Stimulated activated CD8-positive, alpha-beta memory T cell treated with anti-CD3 and anti-CD28 coated beads, Interleukin-15, amount 100 ng/mL, for 4 hours (primary cell): Measurements from ENCODE around the gene CDH23.

Source experiments
- DNase-seq, 2 donors: peaks; one replicate each; pipeline ENCODE4 v3.0.0-alpha.2; 2020; ENCODE audit warnings: low read depth in 2 of 2

The CDH23 gene

DNA sequence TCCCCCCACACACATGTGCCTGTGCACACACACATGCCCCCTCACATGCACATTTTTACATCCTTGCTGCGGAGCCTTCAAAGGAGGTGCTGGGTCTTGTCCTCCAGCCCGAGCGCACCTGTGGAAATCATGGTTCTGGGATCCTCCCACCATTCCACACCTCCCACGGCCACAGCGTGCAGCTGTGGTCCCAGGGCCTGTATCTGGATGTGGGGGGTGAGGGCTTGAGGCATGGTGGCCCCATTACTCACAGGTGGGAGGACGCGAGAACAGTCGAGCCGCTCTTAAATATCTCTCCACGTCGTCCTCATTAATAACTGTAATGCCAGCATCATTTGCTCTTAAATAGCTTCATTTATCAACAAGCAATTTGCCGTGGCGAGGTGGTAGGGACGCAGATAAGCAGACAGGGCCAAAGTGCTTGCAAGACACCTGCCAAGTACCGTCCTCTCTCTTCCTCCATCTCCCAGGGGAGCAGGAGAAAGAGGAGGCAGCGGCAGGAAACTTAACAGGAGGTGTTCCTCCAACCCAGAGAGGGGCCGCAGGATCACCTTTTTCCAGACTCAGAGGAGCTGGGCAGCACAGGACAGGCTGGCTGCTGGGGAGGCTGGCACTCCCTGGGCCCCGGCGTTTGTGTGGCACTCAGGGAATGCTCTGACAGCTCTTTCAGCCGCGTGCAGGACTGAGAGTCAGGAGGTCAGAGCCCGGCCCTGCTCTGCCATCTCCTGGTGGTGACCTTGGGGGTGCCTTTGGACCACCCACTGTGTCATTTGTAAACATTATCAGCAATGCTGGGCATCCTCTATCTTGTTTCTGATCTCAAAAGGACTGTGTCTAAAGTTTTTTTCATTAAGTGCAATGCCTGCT, 87.4 kb downstream of the CDH23 start:
- no peak for DNase-seq

DNA sequence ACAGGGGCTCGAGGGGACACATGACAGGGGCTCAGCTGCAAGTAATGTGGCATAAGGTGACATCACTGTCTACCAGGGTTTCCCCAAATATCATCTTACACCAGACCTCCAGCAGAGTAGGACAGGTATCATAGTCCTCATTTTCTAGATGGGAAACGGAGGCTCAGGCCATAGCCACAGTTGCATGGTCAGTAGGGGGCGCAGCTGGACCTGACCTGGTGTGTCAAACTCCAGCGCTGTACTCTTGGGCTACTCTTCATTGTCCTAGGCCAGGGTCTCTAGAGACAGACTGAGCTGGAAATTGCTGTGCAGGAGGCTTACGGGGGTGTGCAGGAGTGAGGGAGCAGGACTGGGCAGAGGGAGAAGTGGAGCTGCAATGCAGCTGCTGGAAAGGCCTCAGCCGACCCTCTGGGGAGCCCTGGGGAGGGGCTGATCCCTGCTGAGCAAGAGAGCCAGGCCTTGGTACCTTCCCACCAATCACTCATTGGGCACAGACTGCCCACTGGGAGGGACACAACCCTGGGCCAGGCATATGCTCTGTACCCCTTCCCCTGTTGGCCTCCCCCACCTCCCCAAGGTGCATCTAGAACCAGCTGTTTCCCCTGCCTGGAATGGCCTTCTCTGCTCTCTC, 89.9 kb downstream of the CDH23 start:
- no peak for DNase-seq

GRCh38 chr10:71487726-71488125, 91.0 kb downstream of the CDH23 start:
- DNase-seq, result no peak

- no peak for DNase-seq
These were observed 92.4 kb downstream of the CDH23 start for GRCh38 chr10:71489077-71489476.

- DNase-seq, result no peak
These were observed 96.2 kb downstream of the CDH23 start for GRCh38 chr10:71492872-71493271.

- DNase-seq, result no peak
These were observed 97.0 kb downstream of the CDH23 start for GRCh38 chr10:71493741-71494140.

GRCh38 chr10:71494476-71494875, 97.8 kb downstream of the CDH23 start:
- no peak for DNase-seq

DNA sequence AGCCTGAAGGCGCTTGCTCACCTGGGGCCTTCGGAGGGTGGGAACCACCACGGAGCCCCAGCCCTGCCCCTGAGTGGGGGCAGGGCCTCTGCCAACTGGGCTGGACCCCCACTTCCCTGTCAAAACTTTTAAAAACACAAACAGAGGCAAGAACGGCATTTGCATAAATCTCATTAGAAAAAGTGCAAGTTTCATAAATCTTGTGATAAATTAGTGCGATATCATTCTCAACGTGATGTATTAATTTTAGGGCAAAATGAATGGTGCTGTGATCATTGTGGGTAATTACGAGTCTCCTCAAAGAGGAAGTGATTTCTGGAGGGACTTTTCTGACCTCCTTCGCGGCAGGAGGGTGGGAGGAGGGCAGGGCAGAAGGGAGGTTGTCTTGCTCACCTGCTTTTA, 98.3 kb downstream of the CDH23 start:
- no peak for DNase-seq

GRCh38 chr10:71496927-71497762, 100.4 kb downstream of the CDH23 start:
- DNase-seq, result no peak

GRCh38 chr10:71497763-71498326, 101.1 kb downstream of the CDH23 start:
- no peak for DNase-seq

- DNase-seq, result no peak
These were observed 104.7 kb downstream of the CDH23 start for GRCh38 chr10:71501402-71501801.

GRCh38 chr10:71502190-71502589, 105.5 kb downstream of the CDH23 start:
- DNase-seq, result no peak

DNA sequence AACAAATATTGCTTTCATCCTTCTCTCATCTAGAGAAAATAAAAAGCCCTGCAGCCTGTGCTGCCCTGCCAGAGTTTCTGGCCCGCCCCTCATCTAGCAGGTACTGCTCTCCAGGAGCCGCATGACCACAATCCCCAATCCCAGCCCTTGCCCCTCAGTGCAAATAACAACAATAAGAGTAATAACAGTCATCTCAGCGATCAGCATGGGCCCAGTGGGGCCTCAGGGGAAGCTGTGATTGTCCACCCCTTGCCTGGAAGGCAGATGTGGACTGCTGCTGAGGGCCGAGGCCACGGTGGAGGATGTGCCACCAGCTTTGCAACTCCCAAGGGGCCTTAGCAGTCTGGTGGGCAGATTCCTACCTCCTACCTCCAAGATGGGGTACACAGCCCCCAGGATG, 106.1 kb downstream of the CDH23 start:
- DNase-seq, result no peak

DNA sequence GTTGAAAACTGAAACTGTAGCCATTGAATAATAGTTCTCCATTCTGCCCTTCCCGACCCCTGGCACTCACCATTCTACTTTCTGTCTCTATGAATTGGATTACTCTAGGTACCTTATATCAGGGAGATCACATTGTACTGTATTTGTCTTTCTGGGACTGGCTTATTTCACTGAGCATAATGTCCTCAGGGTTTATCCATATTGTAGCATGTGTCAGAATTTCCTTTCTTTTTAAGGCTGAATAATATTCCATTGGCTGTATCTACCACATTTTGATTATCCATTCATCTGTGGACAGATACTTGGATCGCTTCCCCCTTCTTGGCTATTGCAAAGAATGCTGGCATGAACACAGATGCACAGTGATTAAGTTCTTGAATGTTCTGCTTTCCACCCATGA, 107.4 kb downstream of the CDH23 start:
- DNase-seq, result no peak

GRCh38 chr10:71504570-71504969, 107.8 kb downstream of the CDH23 start:
- DNase-seq, result no peak

DNA sequence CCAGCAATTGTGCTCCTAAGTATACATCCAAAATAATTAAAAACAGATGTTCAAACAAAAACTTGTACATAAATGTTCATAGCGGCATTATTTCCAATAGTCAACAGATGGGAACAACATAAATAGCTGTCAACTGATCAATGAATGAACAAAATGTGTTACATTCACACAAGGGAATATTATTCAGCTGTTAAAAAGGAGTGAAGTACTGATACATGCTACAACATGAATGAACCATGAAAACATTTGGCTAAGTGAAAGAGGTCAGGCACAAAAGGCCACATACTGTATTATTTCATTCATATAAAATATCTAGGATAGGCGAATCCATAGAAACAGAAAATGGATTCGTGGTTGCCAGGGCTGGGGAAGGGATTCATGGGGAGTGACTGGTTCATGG, 109.1 kb downstream of the CDH23 start:
- no peak for DNase-seq

GRCh38 chr10:71509444-71509843, 112.7 kb downstream of the CDH23 start:
- no peak for DNase-seq

DNA sequence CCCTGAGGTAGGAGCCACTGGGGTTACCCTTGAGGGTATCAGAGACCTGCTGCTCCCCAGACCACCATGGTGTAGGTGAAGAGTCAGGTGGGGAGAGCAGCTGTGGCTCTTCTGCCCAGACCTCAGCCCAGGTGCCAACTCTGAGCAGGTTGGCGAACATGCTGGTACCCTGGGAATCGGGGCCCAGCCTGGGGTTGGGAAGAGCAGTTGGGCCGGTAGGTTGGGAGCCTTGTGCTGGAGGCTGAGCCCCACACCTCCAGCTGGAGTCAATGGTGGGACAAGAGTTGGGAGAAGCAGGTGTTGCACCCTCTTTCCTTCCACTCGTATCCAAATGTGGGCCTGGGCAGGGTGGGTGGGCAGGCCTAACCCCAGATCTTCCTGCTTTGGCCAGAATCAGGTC, 114.5 kb downstream of the CDH23 start:
- no peak for DNase-seq

DNA sequence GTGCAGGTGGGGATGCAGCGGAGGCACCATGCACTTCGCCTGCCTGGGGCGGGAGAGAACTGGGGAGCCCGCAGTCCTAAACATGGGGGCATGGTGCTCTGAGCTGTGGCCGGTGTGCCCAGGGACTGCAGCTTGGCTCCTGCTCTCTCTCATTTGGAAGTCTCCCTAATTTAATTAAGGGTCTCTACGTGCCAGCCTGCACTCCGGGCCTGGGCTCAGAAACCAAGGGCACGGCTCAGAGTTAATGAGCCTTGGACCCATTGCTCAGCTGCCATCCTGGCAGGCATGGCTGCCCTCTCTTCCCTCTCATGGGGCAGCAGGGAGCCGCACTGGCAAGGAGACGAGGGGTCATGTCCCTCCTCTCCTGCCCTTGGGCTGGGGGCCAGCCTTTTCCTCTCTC, 115.6 kb downstream of the CDH23 start:
- no peak for DNase-seq

DNA sequence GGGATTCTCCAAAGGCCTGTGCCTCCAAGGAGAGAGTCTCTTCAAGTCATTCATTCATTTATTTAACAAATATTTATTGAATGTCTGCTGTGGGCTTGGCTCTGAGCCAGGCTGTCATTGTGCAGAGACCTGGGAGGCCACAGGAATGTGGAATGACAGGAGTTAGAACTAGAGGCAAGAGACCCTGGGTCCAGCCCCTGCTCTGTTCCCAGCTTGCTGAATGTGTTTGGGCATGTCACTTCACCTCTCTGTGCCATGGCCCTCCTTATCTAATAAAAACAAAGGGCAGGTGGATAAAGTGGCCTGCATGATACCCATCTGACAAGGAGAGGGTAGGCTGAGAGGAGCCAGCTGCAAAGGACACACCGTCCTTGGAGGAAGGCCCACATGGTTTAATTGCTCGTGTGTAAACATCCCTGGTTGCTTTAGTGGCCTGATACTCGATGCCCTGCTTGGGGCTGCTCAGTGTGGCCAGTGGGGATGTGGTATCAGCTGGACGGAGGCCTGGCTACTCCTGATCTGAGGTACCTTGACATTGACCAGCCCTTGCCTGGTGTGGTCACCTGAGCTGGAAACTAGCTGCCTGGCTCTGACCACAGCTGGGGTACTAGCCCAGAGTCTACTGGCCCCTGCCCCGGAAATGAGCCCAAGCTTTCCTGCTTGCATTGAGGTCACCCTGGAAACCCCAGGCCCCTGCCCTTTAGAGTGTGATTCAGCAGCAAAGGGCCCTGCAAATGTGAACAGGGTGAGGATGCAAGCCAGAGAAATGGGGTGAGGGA, 116.2 kb downstream of the CDH23 start:
- DNase-seq, result no peak

GRCh38 chr10:71513540-71513853, 116.8 kb downstream of the CDH23 start:
- DNase-seq, result no peak

DNA sequence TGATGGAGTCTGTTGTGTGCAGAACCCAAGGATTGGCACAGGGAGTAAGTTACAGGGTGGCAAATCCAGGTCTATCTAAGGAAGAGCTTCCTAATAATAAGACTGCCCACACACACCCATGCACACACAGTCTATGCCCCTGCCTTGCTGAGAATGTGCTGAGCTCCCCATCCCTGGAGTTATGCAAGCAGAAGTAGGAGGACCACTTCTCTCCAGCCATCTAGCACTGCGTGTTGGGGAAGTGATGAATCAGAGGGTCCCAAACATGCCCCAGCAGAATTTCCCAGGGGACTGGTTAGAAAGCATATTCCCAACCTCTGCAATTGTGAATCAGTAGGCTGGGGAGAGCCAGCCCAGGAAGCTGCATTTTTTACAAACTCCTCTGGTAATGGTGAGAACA, 117.2 kb downstream of the CDH23 start:
- no peak for DNase-seq
